Adrenal gland (tissue), 5 donors: ENCODE measurements around the gene RIN1.

Experiments
- CTCF ChIP-seq, 6 experiments: fragments of 450-650 bp in 4 of 6; fragments of 200-600 bp in 2 of 6; sonication (generic) in 1 of 6; IDR thresholded peaks; 1 replicate in 5 of 6; 2 replicates in 1 of 6; pipeline versions ENCODE4 v1.5.1 to v1.8.0; 2016 to 2021; ENCODE audit warnings: antibody characterized with exemption in 6 of 6, mild to moderate bottlenecking in 2 of 6, moderate library complexity in 1 of 6
- POLR2A ChIP-seq, 2 donors: fragments of 450-650 bp; IDR thresholded peaks; one replicate each; pipeline ENCODE4 v1.6.1; 2017; ENCODE audit warnings: antibody characterized with exemption in 2 of 2, mild to moderate bottlenecking in 2 of 2, moderate library complexity in 1 of 2
- donor health status: DM: no; HTN: no; CAD: no.

DNA sequence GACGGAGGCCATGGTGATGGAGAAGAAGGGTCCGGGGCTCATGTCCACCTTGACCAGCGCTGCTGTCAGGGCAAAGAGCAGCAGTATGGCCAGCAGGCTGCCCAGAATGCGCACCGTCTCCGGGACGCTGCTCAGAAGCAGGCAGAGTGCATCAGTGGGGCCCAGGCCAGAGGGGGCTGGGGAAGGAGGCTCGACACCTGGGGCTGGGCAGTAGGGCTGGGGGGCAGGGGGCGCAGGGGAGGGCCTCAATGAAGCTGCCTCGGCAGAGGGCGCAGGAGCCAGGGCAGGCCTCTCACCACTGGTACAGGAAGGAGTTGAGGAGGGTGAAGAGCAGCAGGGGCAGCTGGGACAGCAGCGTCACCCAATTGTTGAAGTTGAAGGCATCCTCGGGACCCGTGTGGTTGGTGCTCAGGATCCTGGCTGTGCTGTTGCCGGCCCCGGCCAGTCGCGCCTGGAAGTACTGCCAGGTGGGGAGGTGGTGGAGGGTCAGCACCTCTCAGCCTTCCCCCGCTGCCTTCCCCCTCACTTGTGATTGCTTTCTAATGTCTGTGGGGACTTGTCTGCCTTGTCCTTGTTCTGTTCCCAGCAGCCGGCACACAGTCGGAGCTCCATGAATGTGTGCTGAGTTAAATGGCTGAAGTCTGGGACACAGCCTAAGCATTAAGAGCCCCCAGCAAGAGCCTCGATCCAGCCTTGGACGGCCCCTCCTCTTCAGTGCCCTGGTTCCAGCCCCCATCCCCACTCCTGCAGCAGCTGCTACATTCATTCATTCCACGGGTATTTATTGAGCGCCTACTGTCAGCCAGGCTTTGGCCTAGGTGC, 33.0 kb upstream of the RIN1 start:
- TF ChIP-seq POLR2A (IDR thresholded peaks at IDR 0.05) (no peak), CTCF (IDR thresholded peaks at IDR 0.05) (no peak)
